ENCODE results near the gene CD58. TPM values are rescaled to one million over a fixed set of nuclear protein-coding genes. Genes with fewer than 3 reads are reported as not detected.

CD58 gene
- total RNA-seq, 1 donor from 2014 or later = 160 TPM

DNA sequence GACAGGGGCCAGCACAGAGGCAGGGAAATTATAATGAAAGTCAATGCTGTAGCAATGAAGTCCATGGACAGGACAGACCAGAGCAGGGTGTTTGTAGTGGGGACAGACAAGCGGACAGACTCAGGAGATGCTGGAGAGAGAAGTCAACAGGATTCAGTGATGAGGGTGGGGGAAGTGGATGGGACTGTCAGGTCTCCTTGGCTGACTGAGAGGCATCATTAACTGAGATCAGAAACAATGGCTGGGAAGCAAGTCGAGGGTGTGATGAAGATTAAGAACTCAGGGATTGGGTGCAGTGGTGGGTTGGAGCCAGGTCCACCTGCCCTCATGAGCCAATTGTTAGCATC is 25.5 kb downstream of the CD58 start:
- POLR2A ChIA-PET = interaction anchor here (0.7 to 3.1 kb wide), 5 partner anchors 8 to 36 kb away, joined by 3 to 66 read pairs (median 9); partner anchors contain the start of gene CD58
- no peak for TF ChIP-seq CTCF (IDR thresholded peaks at IDR 0.05)
- peak overlapping the region; percentile 76 for H3K4me3 Mint-ChIP-seq
- H3K4me1 Mint-ChIP-seq = peaks cover 79% of the 10 kb centered on the region
- H3K27me3 Mint-ChIP-seq = no peaks in the 10 kb centered on the region
- no peak for DNase-seq
- H3K36me3 Mint-ChIP-seq (ENCODE audit: low read depth) = peaks cover 81% of the 10 kb centered on the region
- no peak for ATAC-seq (ENCODE audit: low read depth)
- peak overlapping the region; percentile 96 for H3K27ac Mint-ChIP-seq
- H3K9me3 Mint-ChIP-seq = no peaks in the 10 kb centered on the region
- CTCF ChIA-PET = no interaction called here
- intact Hi-C loops (cut with micrococcal nuclease) = no loop called here

GRCh38 chr1:116544588-116545358 is 26.1 kb downstream of the CD58 start:
- peaks cover 84% of the 10 kb centered on the region for H3K36me3 Mint-ChIP-seq (ENCODE audit: low read depth)
- CTCF ChIA-PET = interaction anchor here (0.9 to 1.3 kb wide), 7 partner anchors 12 to 406 kb away, joined by 3 to 6 read pairs (median 4); no protein-coding TSS in a partner anchor
- H3K4me3 Mint-ChIP-seq = peak overlapping the region; percentile 76
- H3K9me3 Mint-ChIP-seq = no peaks in the 10 kb centered on the region
- no peaks in the 10 kb centered on the region for H3K27me3 Mint-ChIP-seq
- peak overlapping the region; percentile 96 for H3K27ac Mint-ChIP-seq
- ATAC-seq (ENCODE audit: low read depth) (peak; percentile 74), DNase-seq (peak; percentile 46)
- POLR2A ChIA-PET = interaction anchor here (0.7 to 3.1 kb wide), 8 partner anchors 9 to 41 kb away, joined by 3 to 66 read pairs (median 6); partner anchors contain the start of gene CD58
- TF ChIP-seq CTCF (IDR thresholded peaks at IDR 0.05) = no peak
- intact Hi-C loops (cut with micrococcal nuclease) = loop anchor here (1.0 kb wide), 2 partner anchors 9 to 14 kb away; no protein-coding TSS in a partner anchor
- peaks cover 81% of the 10 kb centered on the region for H3K4me1 Mint-ChIP-seq

DNA sequence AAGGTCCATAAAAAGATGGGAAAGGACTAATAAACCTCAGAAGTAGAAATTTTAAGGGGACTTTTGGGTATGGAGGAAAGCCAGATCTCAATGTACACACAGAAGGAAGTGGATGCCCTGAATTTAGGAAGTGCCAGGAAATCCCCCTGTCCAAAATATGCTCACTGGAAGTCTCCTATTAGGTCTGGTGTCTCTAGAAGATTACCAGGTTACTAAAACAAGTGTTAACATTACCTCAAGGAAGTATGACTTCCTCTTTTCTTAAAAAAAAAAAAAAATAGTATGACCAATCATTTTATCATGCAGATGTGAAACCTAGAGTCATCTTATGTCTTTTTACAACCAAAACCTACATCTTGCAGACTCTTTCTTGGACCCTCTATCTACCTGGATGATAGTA is 30.7 kb downstream of the CD58 start:
- Mint-ChIP-seq H3K4me1 (peaks cover 80% of the 10 kb centered on the region), H3K27ac (peak overlapping the region; percentile 86), H3K27me3 (no peaks in the 10 kb centered on the region), H3K36me3 (ENCODE audit: low read depth) (peaks cover 83% of the 10 kb centered on the region), H3K9me3 (no peaks in the 10 kb centered on the region), H3K4me3 (peak overlapping the region; percentile 61)
- POLR2A ChIA-PET = interaction anchor here (1.1 to 5.6 kb wide), 6 partner anchors 13 to 36 kb away, joined by 4 to 58 read pairs (median 16); partner anchors contain the start of gene CD58
- ATAC-seq (ENCODE audit: low read depth) (peak; percentile 45), DNase-seq (no peak)
- CTCF ChIA-PET = interaction anchor here (0.5 to 2.3 kb wide), 5 partner anchors 17 to 41 kb away, joined by 3 to 6 read pairs (median 5); partner anchors contain the start of gene CD58
- intact Hi-C loops (cut with micrococcal nuclease) = loop anchor here (1.0 kb wide), 3 partner anchors 18 to 36 kb away; no protein-coding TSS in a partner anchor
- no peak for TF ChIP-seq CTCF (IDR thresholded peaks at IDR 0.05)

DNA sequence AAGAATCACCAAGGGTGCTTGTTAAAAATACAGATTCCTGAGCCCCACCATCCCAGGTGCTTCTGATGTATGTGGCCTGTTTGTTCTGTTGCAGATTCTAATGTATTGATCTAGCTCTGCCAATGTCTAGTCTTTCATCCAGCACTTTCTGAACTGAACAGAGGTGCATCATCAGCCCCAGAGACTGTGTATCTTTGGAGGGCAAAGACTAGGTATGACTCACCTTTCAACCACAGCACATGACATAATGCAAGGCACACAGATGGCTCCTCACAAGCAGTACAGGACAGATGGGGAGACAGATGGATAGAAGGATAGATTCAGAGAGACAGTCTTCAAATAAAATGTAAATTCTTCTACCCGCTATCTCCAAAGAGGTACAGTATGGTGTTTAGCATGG is 32.3 kb downstream of the CD58 start:
- H3K4me1 Mint-ChIP-seq = peaks cover 66% of the 10 kb centered on the region
- DNase-seq (no peak), ATAC-seq (ENCODE audit: low read depth) (peak; percentile 80)
- TF ChIP-seq CTCF (IDR thresholded peaks at IDR 0.05) = no peak
- intact Hi-C loops (cut with micrococcal nuclease) = loop anchor here (2.0 kb wide), 1 partner anchor 14 kb away; no protein-coding TSS in a partner anchor
- ChIA-PET CTCF (interaction anchor here (1.3 to 2.3 kb wide), 2 partner anchors 30 to 39 kb away, joined by 3 to 6 read pairs; no protein-coding TSS in a partner anchor), POLR2A (interaction anchor here (1.4 to 5.6 kb wide), 5 partner anchors 13 to 34 kb away, joined by 5 to 58 read pairs (median 21); partner anchors contain the start of gene CD58)
- H3K27ac Mint-ChIP-seq = peak overlapping the region; percentile 86
- no peaks in the 10 kb centered on the region for H3K27me3 Mint-ChIP-seq
- H3K9me3 Mint-ChIP-seq = no peaks in the 10 kb centered on the region
- peak overlapping the region; percentile 20 for H3K4me3 Mint-ChIP-seq
- peaks cover 81% of the 10 kb centered on the region for H3K36me3 Mint-ChIP-seq (ENCODE audit: low read depth)

GRCh38 chr1:116537898-116538297 is 32.9 kb downstream of the CD58 start:
- CTCF ChIA-PET = interaction anchor here (1.2 to 1.3 kb wide), 2 partner anchors 30 to 52 kb away, joined by 3 to 5 read pairs; no protein-coding TSS in a partner anchor
- intact Hi-C loops (cut with micrococcal nuclease) = loop anchor here (2.0 kb wide), 1 partner anchor 13 kb away; no protein-coding TSS in a partner anchor
- POLR2A ChIA-PET = interaction anchor here (1.7 to 5.6 kb wide), 4 partner anchors 14 to 33 kb away, joined by 5 to 58 read pairs (median 36); partner anchors contain the start of gene CD58
- H3K27ac Mint-ChIP-seq = peak overlapping the region; percentile 86
- H3K36me3 Mint-ChIP-seq (ENCODE audit: low read depth) = peaks cover 81% of the 10 kb centered on the region
- TF ChIP-seq CTCF (IDR thresholded peaks at IDR 0.05) = no peak
- DNase-seq = no peak
- peaks cover 60% of the 10 kb centered on the region for H3K4me1 Mint-ChIP-seq
- H3K27me3 Mint-ChIP-seq = no peaks in the 10 kb centered on the region
- no peak for ATAC-seq (ENCODE audit: low read depth)
- H3K9me3 Mint-ChIP-seq = no peaks in the 10 kb centered on the region
- no peak overlapping the region for H3K4me3 Mint-ChIP-seq

Data from activated B cell treated with CpG ODN at 0.5 μM for 24 hours (primary cell).